ENCODE measurements around the gene RIPK4. TPM values are rescaled to one million over a fixed set of nuclear protein-coding genes. Genes with fewer than 3 reads are reported as not detected.

RIPK4 gene
- total and polyA plus RNA-seq, 4 donors = 4.7 to 22.6 (median 8.5) TPM

GRCh38 chr21:41764558-41765419 is 2.1 kb downstream of the RIPK4 start (continued):
- no peak for TF ChIP-seq ZBTB33 (IDR thresholded peaks at IDR 0.05)

- Histone ChIP-seq H3K9me3 (ENCODE audit: control insufficient read depth in 4 of 4, low read length in 3 of 4) (no peaks in the 10 kb centered on the region), H3K27me3 (ENCODE audit: control insufficient read depth in 4 of 4, insufficient read depth in 4 of 4, low read length in 3 of 4) (no peaks in the 10 kb centered on the region), H3K9ac (ENCODE audit: low read depth in 1 of 2, low read length in 2 of 2) (no peak overlapping the region), H3K4me1 (ENCODE audit: control insufficient read depth in 4 of 4, insufficient read depth in 4 of 4, low read length in 3 of 4) (peaks cover 25 to 70% (median 51%) of the 10 kb centered on the region in 4 donors), H3K27ac (ENCODE audit: low read depth in 1 of 2, low read length in 2 of 2) (no peak overlapping the region), H3K36me3 (ENCODE audit: control insufficient read depth in 4 of 4, insufficient read depth in 3 of 4, low read depth in 1 of 4, low read length in 3 of 4) (no peaks in the 10 kb centered on the region), H3K4me3 (ENCODE audit: low read depth in 1 of 3, low read length in 3 of 3) (no peak overlapping the region)
- whole genome bisulfite sequencing = 58% methylated on average over 8 of the region's 8 CpGs
- DNase-seq (ENCODE audit: low spot score) = no peak
- TF ChIP-seq GABPA (IDR thresholded peaks at IDR 0.05 in 1 of 2, conservative IDR thresholded peaks at IDR 0.05 in 1 of 2) (no peak), HNF4G (IDR thresholded peaks at IDR 0.05) (no peak), MAX (IDR thresholded peaks at IDR 0.05) (no peak), EGR1 (IDR thresholded peaks at IDR 0.05; ENCODE audit: low read depth in 2 of 2) (no peak), RXRA (IDR thresholded peaks at IDR 0.05) (no peak), FOXA2 (IDR thresholded peaks at IDR 0.05) (no peak)
Observed at GRCh38 chr21:41763996-41764395, 2.9 kb downstream of the RIPK4 start.

- WGBS = 74% methylated on average over 21 of the region's 21 CpGs
- DNase-seq (ENCODE audit: low spot score) = no peak
- peaks cover 28 to 72% (median 56%) of the 10 kb centered on the region in 4 donors for H3K4me1 ChIP-seq (ENCODE audit: control insufficient read depth in 4 of 4, insufficient read depth in 4 of 4, low read length in 3 of 4)
- no peak overlapping the region for H3K27ac ChIP-seq (ENCODE audit: low read depth in 1 of 2, low read length in 2 of 2)
- H3K9ac ChIP-seq (ENCODE audit: low read depth in 1 of 2, low read length in 2 of 2) = no peak overlapping the region
- H3K9me3 ChIP-seq (ENCODE audit: control insufficient read depth in 4 of 4, low read length in 3 of 4) = no peaks in the 10 kb centered on the region
- TF ChIP-seq FOXA1 (IDR thresholded peaks at IDR 0.05) (no peak), HNF4A (conservative IDR thresholded peaks at IDR 0.05) (no peak), GABPA (IDR thresholded peaks at IDR 0.05 in 1 of 2, conservative IDR thresholded peaks at IDR 0.05 in 1 of 2) (no peak), RXRA (IDR thresholded peaks at IDR 0.05) (no peak), ATF3 (IDR thresholded peaks at IDR 0.05) (no peak), RAD21 (IDR thresholded peaks at IDR 0.05) (no peak), CTCF (IDR thresholded peaks at IDR 0.05; ENCODE audit: low read depth, low read length, missing input control) (no peak), JUND (IDR thresholded peaks at IDR 0.05) (no peak)
- H3K4me3 ChIP-seq (ENCODE audit: low read depth in 1 of 3, low read length in 3 of 3) = no peak overlapping the region
- H3K36me3 ChIP-seq (ENCODE audit: control insufficient read depth in 4 of 4, insufficient read depth in 3 of 4, low read depth in 1 of 4, low read length in 3 of 4) = no peaks in the 10 kb centered on the region
- H3K27me3 ChIP-seq (ENCODE audit: control insufficient read depth in 4 of 4, insufficient read depth in 4 of 4, low read length in 3 of 4) = no peaks in the 10 kb centered on the region
Observed at GRCh38 chr21:41763398-41763931, 3.4 kb downstream of the RIPK4 start.
